CD4-positive, alpha-beta T cell (primary cell): ENCODE data around the gene STOM. TPM values are rescaled to one million over a fixed set of nuclear protein-coding genes. Genes with fewer than 3 reads are reported as not detected.

ENCODE experiments used
- ATAC-seq: fragments of 200-7000 bp; cut with Tn5 transposase; one replicate; pipeline ENCODE4 v1.10.0; 2022; ENCODE audit warnings: mild to moderate bottlenecking; ENCODE audit not compliant: poor library complexity
- CTCF ChIA-PET: fragments of 350-600 bp; sonication (Branson Sonifier 250); formaldehyde crosslinking; loops from one replicate; lab custom pipeline; 2021; ENCODE audit warnings: antibody characterized with exemption, inconsistent platforms; lab: Charles Lee
- POLR2A ChIA-PET: fragments of 350-600 bp; sonication (Branson Sonifier 250); formaldehyde crosslinking; loops from one replicate; lab custom pipeline; 2021; ENCODE audit warnings: antibody characterized with exemption, inconsistent platforms; lab: Charles Lee
- DNase-seq, 14 experiments: peaks; one replicate each; pipeline ENCODE4 v3.0.0-alpha.2; 2013 to 2020; ENCODE audit warnings: mixed read lengths in 2 of 14
- H3K27ac ChIP-seq, 2 donors: one replicate each; pipeline versions ENCODE4 v1.5.1 to v1.7.0; 2013; ENCODE audit warnings: low read length in 2 of 2, low read depth in 1 of 2, mild to moderate bottlenecking in 1 of 2
- H3K27me3 ChIP-seq, 2 experiments: 1 replicate in 1 of 2; 2 replicates in 1 of 2; pipeline versions ENCODE4 v1.6.1 to v1.7.0; 2013; ENCODE audit warnings: low read length in 2 of 2, control low read depth in 1 of 2, mild to moderate bottlenecking in 1 of 2, moderate library complexity in 1 of 2; ENCODE audit not compliant: insufficient read depth in 2 of 2, control insufficient read depth in 1 of 2
- H3K36me3 ChIP-seq: one replicate; pipeline ENCODE4 v1.6.1; 2013; ENCODE audit warnings: low read length, control low read depth; ENCODE audit not compliant: insufficient read depth
- H3K4me1 ChIP-seq: one replicate; pipeline ENCODE4 v1.6.1; 2013; ENCODE audit warnings: low read length, control low read depth; ENCODE audit not compliant: insufficient read depth
- H3K4me3 ChIP-seq: one replicate; pipeline ENCODE4 v1.5.1; 2013; ENCODE audit warnings: mild to moderate bottlenecking, low read length, moderate library complexity
- H3K9me3 ChIP-seq, 2 experiments: 1 replicate in 1 of 2; 2 replicates in 1 of 2; pipeline versions ENCODE4 v1.6.1 to v1.7.0; 2013; ENCODE audit warnings: low read length in 2 of 2, mild to moderate bottlenecking in 2 of 2, control low read depth in 1 of 2, moderate library complexity in 1 of 2; ENCODE audit not compliant: control insufficient read depth in 1 of 2, insufficient read depth in 1 of 2
- H3K27ac Mint-ChIP-seq: one replicate; pipeline ENCODE4 v1.8.0; 2020; ENCODE audit warnings: mixed read lengths
- H3K27me3 Mint-ChIP-seq: one replicate; pipeline ENCODE4 v1.8.0; 2021; ENCODE audit warnings: mixed read lengths
- H3K36me3 Mint-ChIP-seq: one replicate; pipeline ENCODE4 v1.8.0; 2021; ENCODE audit warnings: low read depth, mixed read lengths
- H3K4me1 Mint-ChIP-seq: one replicate; pipeline ENCODE4 v1.8.0; 2021; ENCODE audit warnings: low read depth, mixed read lengths
- H3K4me3 Mint-ChIP-seq: one replicate; pipeline ENCODE4 v1.8.0; 2020; ENCODE audit warnings: mild to moderate bottlenecking, mixed read lengths
- H3K9me3 Mint-ChIP-seq: one replicate; pipeline ENCODE4 v1.8.0; 2020; ENCODE audit warnings: mixed read lengths
- CTCF ChIP-seq: fragments of 200-600 bp; IDR thresholded peaks from one replicate; pipeline ENCODE4 v1.8.0; 2022; ENCODE audit warnings: antibody characterized with exemption, mild to moderate bottlenecking
- intact Hi-C, 2 experiments: fragments of 100-400 bp; cut with DNase I in 1 of 2; cut with micrococcal nuclease in 1 of 2; formaldehyde crosslinking; loops; one replicate each; pipeline versions ENCODE4 v1.15.1 to v1.9.0; 2023 to 2025; cut with DNase I, micrococcal nuclease
- total RNA-seq, 174 experiments: library from RNA in 2 of 174; stranded (reverse) in 2 of 174; gene quantifications; one replicate each; pipeline ENCODE4 v1.2.3 and lab custom pipeline; 2021 to 2026

Gene STOM
- total RNA-seq, 2 experiments from 2014 or later = 26.1 to 27.9 TPM

- Mint-ChIP-seq H3K9me3 (no peaks in the 10 kb centered on the region), H3K27me3 (no peaks in the 10 kb centered on the region), H3K36me3 (no peaks in the 10 kb centered on the region), H3K27ac (peak overlapping the region; percentile 89), H3K4me3 (peak overlapping the region; percentile 89), H3K4me1 (peaks cover 79% of the 10 kb centered on the region)
- Histone ChIP-seq H3K9me3 (peaks cover 0 to 3% of the 10 kb centered on the region in 2 experiments), H3K27me3 (no peaks in the 10 kb centered on the region), H3K4me1 (peaks cover 16% of the 10 kb centered on the region), H3K4me3 (peak overlapping the region; percentile 98), H3K36me3 (peaks cover 4% of the 10 kb centered on the region), H3K27ac (no peak overlapping the region)
- POLR2A ChIA-PET = interaction anchor here (0.6 to 1.7 kb wide), 2 partner anchors 9 to 623 kb away, joined by 3 to 5 read pairs; no protein-coding TSS in a partner anchor
- CTCF ChIA-PET = interaction anchor here (2.5 kb wide), 1 partner anchor 47 kb away, joined by 15 read pairs; no protein-coding TSS in a partner anchor
- no peak for ATAC-seq
- no peak for DNase-seq
- no peak for TF ChIP-seq CTCF
- intact Hi-C loops = loop anchor here in 1 of 2 experiments (5.0 kb wide), 1 partner anchor 165 kb away; the partner anchor contains the start of gene RAB14
Observed at GRCh38 chr9:121367306-121368137, 2.5 kb downstream of the STOM start.

GRCh38 chr9:121366611-121367192 lies 3.3 kb downstream of the STOM start:
- no peak for TF ChIP-seq CTCF
- CTCF ChIA-PET = interaction anchor here (3.4 kb wide), 1 partner anchor 46 kb away, joined by 16 read pairs; no protein-coding TSS in a partner anchor
- H3K4me1 ChIP-seq = peaks cover 16% of the 10 kb centered on the region

GRCh38 chr9:121365564-121365963 lies 4.5 kb downstream of the STOM start:
- peaks cover 4% of the 10 kb centered on the region for H3K36me3 ChIP-seq
- H3K9me3 ChIP-seq = peaks cover 0 to under 1% of the 10 kb centered on the region in 2 experiments
- no peak overlapping the region for H3K27ac ChIP-seq
- ATAC-seq (no peak), DNase-seq (no peak)
- Mint-ChIP-seq H3K9me3 (no peaks in the 10 kb centered on the region), H3K4me1 (peaks cover 71% of the 10 kb centered on the region), H3K27ac (peak overlapping the region; percentile 13), H3K27me3 (no peaks in the 10 kb centered on the region), H3K36me3 (no peaks in the 10 kb centered on the region), H3K4me3 (peak overlapping the region; percentile 13)
- TF ChIP-seq CTCF = no peak
- intact Hi-C loops = loop anchor here in 1 of 2 experiments (5.0 kb wide), 1 partner anchor 163 kb away; the partner anchor contains the start of gene RAB14
- H3K4me1 ChIP-seq = peaks cover 13% of the 10 kb centered on the region
- no peak overlapping the region for H3K4me3 ChIP-seq
- ChIA-PET POLR2A (no interaction called here), CTCF (interaction anchor here (3.4 kb wide), 1 partner anchor 45 kb away, joined by 16 read pairs; no protein-coding TSS in a partner anchor)
- H3K27me3 ChIP-seq = no peaks in the 10 kb centered on the region

More at GRCh38 chr9:121366611-121367192, 3.3 kb downstream of the STOM start:
- peak overlapping the region; percentile 34 for H3K27ac Mint-ChIP-seq
- intact Hi-C loops = loop anchor here in 1 of 2 experiments (5.0 kb wide), 1 partner anchor 164 kb away; the partner anchor contains the start of gene RAB14
- DNase-seq (no peak), ATAC-seq (no peak)
- H3K4me3 Mint-ChIP-seq = peak overlapping the region; percentile 55
- H3K36me3 Mint-ChIP-seq = no peaks in the 10 kb centered on the region
- no peaks in the 10 kb centered on the region for H3K9me3 Mint-ChIP-seq
- no peaks in the 10 kb centered on the region for H3K27me3 Mint-ChIP-seq
- Histone ChIP-seq H3K36me3 (peaks cover 4% of the 10 kb centered on the region), H3K9me3 (peaks cover 0 to 3% of the 10 kb centered on the region in 2 experiments), H3K4me3 (no peak overlapping the region), H3K27ac (no peak overlapping the region), H3K27me3 (no peaks in the 10 kb centered on the region)
- H3K4me1 Mint-ChIP-seq = peaks cover 72% of the 10 kb centered on the region
- POLR2A ChIA-PET = interaction anchor here (0.6 to 0.9 kb wide), 2 partner anchors 13 to 622 kb away, joined by 3 read pairs; no protein-coding TSS in a partner anchor
